HEK293 (cell line): Measurements from ENCODE around the gene BARD1.

ENCODE experiments used
- CTCF ChIA-PET: fragments of 350-600 bp; formaldehyde crosslinking; extraction: SDS; loops from one replicate; lab custom pipeline; 2021; ENCODE audit warnings: antibody characterized with exemption; lab: Yijun Ruan, JAX
- POLR2A ChIA-PET: fragments of 300-600 bp; formaldehyde crosslinking; extraction: SDS; loops from one replicate; lab custom pipeline; 2020; ENCODE audit warnings: antibody characterized with exemption, inconsistent platforms; lab: Yijun Ruan, JAX
- H3K27ac ChIP-seq: fragments of 200-500 bp; sonication (Bioruptor generic); 2 replicates; pipeline ENCODE4 v1.5.1; 2014; ENCODE audit warnings: low read depth, low read length, control low read depth, inconsistent platforms; ENCODE audit errors: extremely low read depth
- H3K36me3 ChIP-seq, 2 experiments: fragments of 200-500 bp in 1 of 2; sonication (Bioruptor generic) in 1 of 2; 1 replicate in 1 of 2; 2 replicates in 1 of 2; pipeline ENCODE4 v1.5.1; 2014 to 2017; ENCODE audit warnings: inconsistent platforms in 2 of 2, low read length in 2 of 2; ENCODE audit not compliant: control insufficient read depth in 2 of 2, insufficient read depth in 1 of 2
- H3K4me1 ChIP-seq: fragments of 200-500 bp; sonication (Bioruptor generic); 2 replicates; pipeline ENCODE4 v1.5.1; 2014; ENCODE audit warnings: mild to moderate bottlenecking, low read length, inconsistent platforms; ENCODE audit not compliant: control insufficient read depth, insufficient read depth
- H3K4me3 ChIP-seq: 2 replicates; pipeline ENCODE4 v1.5.1; 2011; ENCODE audit warnings: low read depth, mild to moderate bottlenecking, control low read depth, low read length, moderate library complexity
- H3K9me3 ChIP-seq: fragments of 200-500 bp; sonication (Bioruptor generic); 2 replicates; pipeline ENCODE4 v1.5.1; 2014; ENCODE audit warnings: low read depth, low read length, inconsistent platforms; ENCODE audit not compliant: control insufficient read depth, insufficient read depth
- FEZF1 ChIP-seq: fragments of 450-650 bp; formaldehyde crosslinking; IDR thresholded peaks from 2 replicates; pipeline ENCODE4 v1.5.1; 2016; ENCODE audit warnings: missing biosample characterization, missing genetic modification characterization
- MYNN ChIP-seq: fragments of 450-650 bp; formaldehyde crosslinking; IDR thresholded peaks from 2 replicates; pipeline ENCODE4 v1.5.1; 2016; ENCODE audit warnings: missing biosample characterization, missing genetic modification characterization, borderline replicate concordance
- PRDM6 ChIP-seq: fragments of 450-650 bp; formaldehyde crosslinking; IDR thresholded peaks from 2 replicates; pipeline ENCODE4 v1.5.1; 2017; ENCODE audit warnings: missing biosample characterization, missing genetic modification characterization
- SCRT1 ChIP-seq: fragments of 450-650 bp; formaldehyde crosslinking; IDR thresholded peaks from 2 replicates; pipeline ENCODE4 v1.5.1; 2016; ENCODE audit warnings: missing biosample characterization, missing genetic modification characterization, borderline replicate concordance
- SETDB1 ChIP-seq: IDR thresholded peaks from one replicate; pipeline ENCODE4 v1.6.1; 2017; ENCODE audit warnings: mild to moderate bottlenecking, low read length, moderate library complexity, mixed read lengths; ENCODE audit not compliant: insufficient read length
- SP3 ChIP-seq: fragments of 450-650 bp; formaldehyde crosslinking; IDR thresholded peaks from 2 replicates; pipeline ENCODE4 v1.5.1; 2016; ENCODE audit warnings: missing biosample characterization, missing genetic modification characterization
- SP7 ChIP-seq: fragments of 450-650 bp; formaldehyde crosslinking; IDR thresholded peaks from 2 replicates; pipeline ENCODE4 v1.5.1; 2016; ENCODE audit warnings: missing biosample characterization, missing genetic modification characterization
- TCF7L2 ChIP-seq: IDR thresholded peaks from 2 replicates; pipeline ENCODE4 v1.6.1; 2011; ENCODE audit warnings: low read depth, mild to moderate bottlenecking, inconsistent platforms, low read length, moderate library complexity, borderline replicate concordance
- ZBTB26 ChIP-seq: fragments of 450-650 bp; formaldehyde crosslinking; optimal IDR thresholded peaks from 2 replicates; pipeline ENCODE3; 2016; ENCODE audit warnings: missing biosample characterization, mild to moderate bottlenecking, missing genetic modification characterization
- ZBTB7A ChIP-seq: fragments of 450-650 bp; formaldehyde crosslinking; IDR thresholded peaks from 2 replicates; pipeline ENCODE4 v1.5.1; 2016; ENCODE audit warnings: low read depth, missing biosample characterization, missing genetic modification characterization
- ZIC2 ChIP-seq: fragments of 450-650 bp; formaldehyde crosslinking; IDR thresholded peaks from 2 replicates; pipeline ENCODE4 v1.5.1; 2016; ENCODE audit warnings: missing biosample characterization, missing genetic modification characterization
- ZNF148 ChIP-seq: fragments of 450-650 bp; formaldehyde crosslinking; IDR thresholded peaks from 2 replicates; pipeline ENCODE4 v1.5.0; 2017; ENCODE audit warnings: missing biosample characterization, missing genetic modification characterization, borderline replicate concordance
- ZNF214 ChIP-seq: fragments of 450-650 bp; formaldehyde crosslinking; IDR thresholded peaks from 2 replicates; pipeline ENCODE4 v1.5.1; 2017; ENCODE audit warnings: missing biosample characterization, mild to moderate bottlenecking, missing genetic modification characterization, borderline replicate concordance
- ZNF223 ChIP-seq: fragments of 450-650 bp; formaldehyde crosslinking; IDR thresholded peaks from 2 replicates; pipeline ENCODE4 v1.5.1; 2016; ENCODE audit warnings: missing biosample characterization, missing genetic modification characterization
- ZNF26 ChIP-seq: fragments of 450-650 bp; formaldehyde crosslinking; IDR thresholded peaks from 2 replicates; pipeline ENCODE4 v1.5.1; 2016; ENCODE audit warnings: missing biosample characterization, missing genetic modification characterization
- ZNF311 ChIP-seq: fragments of 450-650 bp; formaldehyde crosslinking; IDR thresholded peaks from 2 replicates; pipeline ENCODE4 v1.5.1; 2017; ENCODE audit warnings: missing biosample characterization, missing genetic modification characterization, borderline replicate concordance
- ZNF362 ChIP-seq: fragments of 450-650 bp; formaldehyde crosslinking; IDR thresholded peaks from 2 replicates; pipeline ENCODE4 v1.5.1; 2016; ENCODE audit warnings: missing biosample characterization, missing genetic modification characterization
- ZNF37A ChIP-seq: fragments of 450-650 bp; IDR thresholded peaks from 2 replicates; pipeline ENCODE4 v1.5.1; 2018; ENCODE audit warnings: missing biosample characterization, missing genetic modification characterization
- ZNF513 ChIP-seq: fragments of 450-650 bp; IDR thresholded peaks from 2 replicates; pipeline ENCODE4 v1.5.1; 2018; ENCODE audit warnings: missing biosample characterization, missing genetic modification characterization
- ZNF544 ChIP-seq: fragments of 450-650 bp; formaldehyde crosslinking; IDR thresholded peaks from 2 replicates; pipeline ENCODE4 v1.5.0; 2017; ENCODE audit warnings: missing biosample characterization, missing genetic modification characterization
- ZNF580 ChIP-seq: fragments of 450-650 bp; formaldehyde crosslinking; IDR thresholded peaks from 2 replicates; pipeline ENCODE4 v1.5.1; 2016; ENCODE audit warnings: missing biosample characterization, missing genetic modification characterization
- ZNF621 ChIP-seq: fragments of 450-650 bp; formaldehyde crosslinking; IDR thresholded peaks from 2 replicates; pipeline ENCODE4 v1.5.1; 2017; ENCODE audit warnings: missing biosample characterization, missing genetic modification characterization

BARD1 gene

GRCh38 chr2:214730800-214731407 is 78.6 kb downstream of the BARD1 start:
- H3K4me1 ChIP-seq = peaks cover 3% of the 10 kb centered on the region
- CTCF ChIA-PET = interaction anchor here (0.6 kb wide), 2 partner anchors 41 to 537 kb away, joined by 3 read pairs; no protein-coding TSS in a partner anchor
- H3K4me3 ChIP-seq = no peak overlapping the region
- H3K27ac ChIP-seq = no peak overlapping the region
- no peaks in the 10 kb centered on the region for H3K9me3 ChIP-seq
- TF ChIP-seq SP7 (tag by site-specific recombination) = no peak
- TF ChIP-seq PRDM6 (tag by site-specific recombination) = peak; percentile 49
- TF ChIP-seq ZNF214 (tag by site-specific recombination) = no peak
- no peak for TF ChIP-seq ZNF26 (tag by site-specific recombination)
- no peak for TF ChIP-seq ZNF621 (tag by site-specific recombination)
- TF ChIP-seq FEZF1 (tag by site-specific recombination) = peak; percentile 50
- TF ChIP-seq SETDB1 = no peak
- TF ChIP-seq ZNF513 (tag by site-specific recombination) = no peak
- 0 out of 2 replicates have a peak, but pooled peaks have one; percentile 24 for TF ChIP-seq ZIC2 (tag by site-specific recombination)
- H3K36me3 ChIP-seq = peaks cover 32 to 47% of the 10 kb centered on the region in 2 experiments
- POLR2A ChIA-PET = no interaction called here

- no peak overlapping the region for H3K4me3 ChIP-seq
- H3K4me1 ChIP-seq = peaks cover 3% of the 10 kb centered on the region
- no peaks in the 10 kb centered on the region for H3K9me3 ChIP-seq
- H3K27ac ChIP-seq = no peak overlapping the region
- ChIA-PET CTCF (no interaction called here), POLR2A (no interaction called here)
- peaks cover 32 to 51% of the 10 kb centered on the region in 2 experiments for H3K36me3 ChIP-seq
- TF ChIP-seq TCF7L2 (no peak), ZNF223 (tag by site-specific recombination) (no peak), ZNF580 (tag by site-specific recombination) (no peak), ZNF621 (tag by site-specific recombination) (no peak), MYNN (no peak), ZNF362 (tag by site-specific recombination) (no peak), ZNF311 (tag by site-specific recombination) (no peak), ZNF148 (no peak), ZBTB26 (no peak), SCRT1 (no peak), ZBTB7A (tag by site-specific recombination) (no peak), SETDB1 (no peak), SP3 (no peak), ZNF544 (tag by site-specific recombination) (no peak), ZNF37A (no peak)
Observed at GRCh38 chr2:214730248-214730647, 79.2 kb downstream of the BARD1 start.
